ENCODE measurements around the gene ZFYVE9.

GRCh38 chr1:52233463-52233862, 91.6 kb downstream of the ZFYVE9 start:
- TF ChIP-seq EZH2 (conservative IDR thresholded peaks at IDR 0.05; ENCODE audit: low read depth, low read length) (no peak), SMARCC2 (IDR thresholded peaks at IDR 0.05) (no peak), ZNF431 (CRISPR knock-in tag; IDR thresholded peaks at IDR 0.05; ENCODE audit: borderline replicate concordance, low read depth) (no peak), ZBTB46 (CRISPR knock-in tag; IDR thresholded peaks at IDR 0.05; ENCODE audit: borderline replicate concordance) (no peak), PHF5A (CRISPR knock-in tag; IDR thresholded peaks at IDR 0.05; ENCODE audit: low read depth, unreplicated experiment) (no peak), RBAK (CRISPR knock-in tag; IDR thresholded peaks at IDR 0.05) (no peak), ZNF33A (CRISPR knock-in tag; IDR thresholded peaks at IDR 0.05; ENCODE audit: borderline replicate concordance) (no peak), DNMT3B (CRISPR knock-in tag; conservative IDR thresholded peaks at IDR 0.05) (no peak)

All from HepG2 (cell line).